NT2/D1 (cell line): ENCODE data around the gene ATG2A.

ENCODE experiments used
- SUZ12 ChIP-seq: IDR thresholded peaks from 2 replicates; pipeline ENCODE4 v1.6.1; 2011; ENCODE audit not compliant: insufficient read length, insufficient read depth; ENCODE audit errors: extremely low read depth
- YY1 ChIP-seq: IDR thresholded peaks from 2 replicates; pipeline ENCODE4 v1.6.1; 2011; ENCODE audit not compliant: insufficient read length, insufficient read depth
- ZNF274 ChIP-seq: IDR thresholded peaks from 2 replicates; pipeline ENCODE4 v1.6.1; 2011; ENCODE audit warnings: mild to moderate bottlenecking, low read depth, low read length

- no peak for TF ChIP-seq ZNF274
- no peak for TF ChIP-seq YY1
- TF ChIP-seq SUZ12, result no peak
Measured at GRCh38 chr11:64951529-64951928, 34.5 kb upstream of the ATG2A start.
